GM19468 (cell line): Measurements from ENCODE around the gene HEXIM2.
"Not testable (repeated sequence)": the region's sequence is repeated elsewhere in the genome, so short reads cannot be mapped to it uniquely, and the experiment has no call there.

Source experiments
- ATAC-seq: cut with Tn5 transposase; IDR thresholded peaks from one replicate; pipeline ENCODE4 v1.9.1; 2021; ENCODE audit warnings: mild to moderate bottlenecking, moderate library complexity, moderate number of reproducible peaks; ENCODE audit not compliant: unreplicated experiment; ENCODE audit errors: extremely low read depth

Gene HEXIM2

DNA sequence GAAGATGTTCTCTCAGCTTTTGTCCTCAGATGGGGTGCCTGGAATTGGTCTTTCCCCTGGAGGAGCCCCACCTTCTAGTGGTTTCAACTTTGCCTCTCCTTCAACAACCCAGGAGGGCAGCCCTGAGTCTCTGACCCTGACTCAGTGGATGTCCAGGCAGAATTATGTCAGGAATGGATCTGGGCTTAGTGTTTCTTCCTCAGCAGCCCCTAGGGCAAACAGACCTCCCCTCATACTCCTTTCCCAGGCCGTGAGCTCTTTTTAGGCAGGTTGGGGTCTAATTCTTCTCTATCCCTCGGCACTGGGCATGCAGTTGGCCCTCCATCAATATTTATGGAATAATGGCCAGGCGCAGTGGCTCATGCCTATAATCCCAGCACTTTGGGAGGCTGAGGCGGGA, 39.8 kb downstream of the HEXIM2 start:
- no peak for ATAC-seq

DNA sequence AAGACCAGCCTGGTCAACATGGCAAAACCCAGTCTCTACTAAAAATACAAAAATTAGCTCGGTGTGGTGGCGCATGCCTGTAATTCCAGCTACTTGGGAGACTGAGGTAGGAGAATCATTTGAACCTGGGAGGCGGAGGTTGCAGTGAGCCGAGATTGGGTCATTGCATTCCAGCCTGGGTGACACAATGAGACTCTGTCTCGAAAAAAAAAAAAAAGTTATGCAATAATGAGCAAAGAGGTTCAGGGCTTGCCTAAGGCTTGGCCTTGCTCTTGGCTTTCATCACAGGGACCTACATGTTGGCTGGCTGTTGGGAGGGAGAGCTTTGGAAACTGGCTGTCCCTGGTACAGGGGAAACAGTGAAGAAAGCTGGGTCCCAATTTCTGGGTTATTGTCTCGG, 40.2 kb downstream of the HEXIM2 start:
- ATAC-seq = not testable (repeated sequence)

DNA sequence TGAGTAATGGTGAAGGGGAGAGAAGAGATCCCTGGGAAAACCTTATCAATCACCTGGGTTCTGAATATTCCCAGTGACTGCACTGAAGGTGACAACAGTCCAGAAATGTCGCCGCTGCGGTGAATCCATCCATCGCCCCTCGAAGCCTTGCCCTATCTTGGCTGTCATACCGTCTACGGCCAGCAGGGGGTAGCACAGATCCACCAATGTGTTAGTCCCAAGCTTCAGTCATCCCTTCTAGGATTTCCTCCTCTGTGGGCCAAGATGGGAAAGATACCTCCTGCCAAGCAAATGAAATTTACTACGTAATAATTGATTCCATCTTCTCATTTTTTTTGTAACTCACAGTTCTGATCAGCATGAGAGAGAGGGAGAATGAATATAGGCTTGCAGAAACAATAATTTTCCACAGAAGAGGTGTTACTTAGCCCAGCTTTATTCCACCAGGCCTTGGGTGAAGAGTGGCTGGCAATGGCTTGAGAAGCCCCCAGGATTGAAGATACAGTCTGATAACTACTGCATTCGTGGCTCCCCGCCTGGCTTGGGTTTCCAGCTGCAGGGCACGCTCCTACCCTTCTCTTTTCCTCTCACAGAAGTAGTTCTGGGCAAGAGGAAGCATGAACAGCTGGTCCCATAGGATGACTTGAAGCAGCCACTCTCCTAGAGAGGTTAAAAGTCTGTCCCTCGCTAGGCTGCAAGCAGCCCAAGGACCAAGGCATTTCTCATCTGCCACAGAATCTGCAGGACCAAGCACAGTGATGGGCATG, 57.4 kb downstream of the HEXIM2 start:
- no peak for ATAC-seq
